ENCODE results near the gene PPP3CB. TPM values are rescaled to one million over a fixed set of nuclear protein-coding genes. Genes with fewer than 3 reads are reported as not detected.

The PPP3CB gene
- total and polyA plus RNA-seq, 2 experiments from 2014 or later: 17.9 to 38.5 TPM

DNA sequence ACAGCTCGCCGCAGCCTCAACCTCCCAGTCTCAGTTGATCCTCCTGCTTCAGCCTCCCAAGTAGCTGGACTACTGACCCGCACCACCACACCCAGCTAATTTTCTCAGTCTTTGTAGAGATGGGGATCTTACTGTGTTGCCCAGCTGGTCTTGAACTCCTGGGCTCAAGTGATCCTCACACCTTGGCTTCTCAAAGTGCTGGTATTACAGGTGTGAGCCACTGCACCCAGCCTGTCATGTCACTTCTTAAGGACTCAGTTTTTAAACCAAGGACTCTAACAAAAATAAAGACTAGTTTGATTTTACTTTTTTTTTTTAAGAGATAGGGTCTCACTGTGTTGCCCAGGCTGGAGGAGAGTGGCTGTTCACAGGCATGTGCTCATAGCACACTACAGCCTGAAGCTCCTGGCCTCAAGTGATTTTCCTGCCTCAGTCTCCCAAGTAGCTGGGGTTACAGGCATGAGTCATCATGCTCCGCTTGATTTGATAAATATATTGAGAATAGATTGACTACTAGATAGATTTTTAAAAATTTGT, 16.5 kb upstream of the PPP3CB start:
- H3K9me2 ChIP-seq (ENCODE audit: insufficient read depth): no peaks in the 10 kb centered on the region
- H3K4me3 ChIP-seq: no peak overlapping the region
- H3K4me2 ChIP-seq: no peak overlapping the region
- H3K79me2 ChIP-seq (replicated peaks; ENCODE audit: insufficient read depth): no peaks in the 10 kb centered on the region
- H3K27ac ChIP-seq (ENCODE audit: low read depth): no peak overlapping the region
- H2AFZ ChIP-seq: no peak overlapping the region
- H3K27me3 Mint-ChIP-seq (ENCODE audit: insufficient read depth, low read depth, poor library complexity): peaks cover 2% of the 10 kb centered on the region
- H3K27ac Mint-ChIP-seq: no peak overlapping the region
- no peaks in the 10 kb centered on the region for H3K9me3 Mint-ChIP-seq
- peaks cover 17% of the 10 kb centered on the region for H3K36me3 Mint-ChIP-seq (ENCODE audit: low read depth)
- H3K4me1 ChIP-seq (ENCODE audit: insufficient read depth): no peaks in the 10 kb centered on the region
- no peaks in the 10 kb centered on the region for H3K36me3 ChIP-seq (ENCODE audit: insufficient read depth)
- no peaks in the 10 kb centered on the region for H3K27me3 ChIP-seq (ENCODE audit: insufficient read depth)
- ATAC-seq (no peak), DNase-seq (ENCODE audit: low spot score) (no peak)
- no peaks in the 10 kb centered on the region for H4K20me1 ChIP-seq (replicated peaks; ENCODE audit: insufficient read depth)
- H3F3A ChIP-seq (replicated peaks; ENCODE audit: low read depth): no peaks in the 10 kb centered on the region
- H3K4me3 Mint-ChIP-seq: no peak overlapping the region
- no peaks in the 10 kb centered on the region for H3K4me1 Mint-ChIP-seq
- no peak for TF ChIP-seq ZNF114 (CRISPR knock-in tag; IDR thresholded peaks at IDR 0.05)
- TF ChIP-seq EZH2 (IDR thresholded peaks at IDR 0.05; ENCODE audit: low read depth, unreplicated experiment): no peak
- TF ChIP-seq, protein P1, sequence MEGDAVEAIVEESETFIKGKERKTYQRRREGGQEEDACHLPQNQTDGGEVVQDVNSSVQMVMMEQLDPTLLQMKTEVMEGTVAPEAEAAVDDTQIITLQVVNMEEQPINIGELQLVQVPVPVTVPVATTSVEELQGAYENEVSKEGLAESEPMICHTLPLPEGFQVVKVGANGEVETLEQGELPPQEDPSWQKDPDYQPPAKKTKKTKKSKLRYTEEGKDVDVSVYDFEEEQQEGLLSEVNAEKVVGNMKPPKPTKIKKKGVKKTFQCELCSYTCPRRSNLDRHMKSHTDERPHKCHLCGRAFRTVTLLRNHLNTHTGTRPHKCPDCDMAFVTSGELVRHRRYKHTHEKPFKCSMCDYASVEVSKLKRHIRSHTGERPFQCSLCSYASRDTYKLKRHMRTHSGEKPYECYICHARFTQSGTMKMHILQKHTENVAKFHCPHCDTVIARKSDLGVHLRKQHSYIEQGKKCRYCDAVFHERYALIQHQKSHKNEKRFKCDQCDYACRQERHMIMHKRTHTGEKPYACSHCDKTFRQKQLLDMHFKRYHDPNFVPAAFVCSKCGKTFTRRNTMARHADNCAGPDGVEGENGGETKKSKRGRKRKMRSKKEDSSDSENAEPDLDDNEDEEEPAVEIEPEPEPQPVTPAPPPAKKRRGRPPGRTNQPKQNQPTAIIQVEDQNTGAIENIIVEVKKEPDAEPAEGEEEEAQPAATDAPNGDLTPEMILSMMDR (conservative IDR thresholded peaks at IDR 0.05; ENCODE audit: low read depth in 2 of 2): no peak
- TF ChIP-seq, protein P2, sequence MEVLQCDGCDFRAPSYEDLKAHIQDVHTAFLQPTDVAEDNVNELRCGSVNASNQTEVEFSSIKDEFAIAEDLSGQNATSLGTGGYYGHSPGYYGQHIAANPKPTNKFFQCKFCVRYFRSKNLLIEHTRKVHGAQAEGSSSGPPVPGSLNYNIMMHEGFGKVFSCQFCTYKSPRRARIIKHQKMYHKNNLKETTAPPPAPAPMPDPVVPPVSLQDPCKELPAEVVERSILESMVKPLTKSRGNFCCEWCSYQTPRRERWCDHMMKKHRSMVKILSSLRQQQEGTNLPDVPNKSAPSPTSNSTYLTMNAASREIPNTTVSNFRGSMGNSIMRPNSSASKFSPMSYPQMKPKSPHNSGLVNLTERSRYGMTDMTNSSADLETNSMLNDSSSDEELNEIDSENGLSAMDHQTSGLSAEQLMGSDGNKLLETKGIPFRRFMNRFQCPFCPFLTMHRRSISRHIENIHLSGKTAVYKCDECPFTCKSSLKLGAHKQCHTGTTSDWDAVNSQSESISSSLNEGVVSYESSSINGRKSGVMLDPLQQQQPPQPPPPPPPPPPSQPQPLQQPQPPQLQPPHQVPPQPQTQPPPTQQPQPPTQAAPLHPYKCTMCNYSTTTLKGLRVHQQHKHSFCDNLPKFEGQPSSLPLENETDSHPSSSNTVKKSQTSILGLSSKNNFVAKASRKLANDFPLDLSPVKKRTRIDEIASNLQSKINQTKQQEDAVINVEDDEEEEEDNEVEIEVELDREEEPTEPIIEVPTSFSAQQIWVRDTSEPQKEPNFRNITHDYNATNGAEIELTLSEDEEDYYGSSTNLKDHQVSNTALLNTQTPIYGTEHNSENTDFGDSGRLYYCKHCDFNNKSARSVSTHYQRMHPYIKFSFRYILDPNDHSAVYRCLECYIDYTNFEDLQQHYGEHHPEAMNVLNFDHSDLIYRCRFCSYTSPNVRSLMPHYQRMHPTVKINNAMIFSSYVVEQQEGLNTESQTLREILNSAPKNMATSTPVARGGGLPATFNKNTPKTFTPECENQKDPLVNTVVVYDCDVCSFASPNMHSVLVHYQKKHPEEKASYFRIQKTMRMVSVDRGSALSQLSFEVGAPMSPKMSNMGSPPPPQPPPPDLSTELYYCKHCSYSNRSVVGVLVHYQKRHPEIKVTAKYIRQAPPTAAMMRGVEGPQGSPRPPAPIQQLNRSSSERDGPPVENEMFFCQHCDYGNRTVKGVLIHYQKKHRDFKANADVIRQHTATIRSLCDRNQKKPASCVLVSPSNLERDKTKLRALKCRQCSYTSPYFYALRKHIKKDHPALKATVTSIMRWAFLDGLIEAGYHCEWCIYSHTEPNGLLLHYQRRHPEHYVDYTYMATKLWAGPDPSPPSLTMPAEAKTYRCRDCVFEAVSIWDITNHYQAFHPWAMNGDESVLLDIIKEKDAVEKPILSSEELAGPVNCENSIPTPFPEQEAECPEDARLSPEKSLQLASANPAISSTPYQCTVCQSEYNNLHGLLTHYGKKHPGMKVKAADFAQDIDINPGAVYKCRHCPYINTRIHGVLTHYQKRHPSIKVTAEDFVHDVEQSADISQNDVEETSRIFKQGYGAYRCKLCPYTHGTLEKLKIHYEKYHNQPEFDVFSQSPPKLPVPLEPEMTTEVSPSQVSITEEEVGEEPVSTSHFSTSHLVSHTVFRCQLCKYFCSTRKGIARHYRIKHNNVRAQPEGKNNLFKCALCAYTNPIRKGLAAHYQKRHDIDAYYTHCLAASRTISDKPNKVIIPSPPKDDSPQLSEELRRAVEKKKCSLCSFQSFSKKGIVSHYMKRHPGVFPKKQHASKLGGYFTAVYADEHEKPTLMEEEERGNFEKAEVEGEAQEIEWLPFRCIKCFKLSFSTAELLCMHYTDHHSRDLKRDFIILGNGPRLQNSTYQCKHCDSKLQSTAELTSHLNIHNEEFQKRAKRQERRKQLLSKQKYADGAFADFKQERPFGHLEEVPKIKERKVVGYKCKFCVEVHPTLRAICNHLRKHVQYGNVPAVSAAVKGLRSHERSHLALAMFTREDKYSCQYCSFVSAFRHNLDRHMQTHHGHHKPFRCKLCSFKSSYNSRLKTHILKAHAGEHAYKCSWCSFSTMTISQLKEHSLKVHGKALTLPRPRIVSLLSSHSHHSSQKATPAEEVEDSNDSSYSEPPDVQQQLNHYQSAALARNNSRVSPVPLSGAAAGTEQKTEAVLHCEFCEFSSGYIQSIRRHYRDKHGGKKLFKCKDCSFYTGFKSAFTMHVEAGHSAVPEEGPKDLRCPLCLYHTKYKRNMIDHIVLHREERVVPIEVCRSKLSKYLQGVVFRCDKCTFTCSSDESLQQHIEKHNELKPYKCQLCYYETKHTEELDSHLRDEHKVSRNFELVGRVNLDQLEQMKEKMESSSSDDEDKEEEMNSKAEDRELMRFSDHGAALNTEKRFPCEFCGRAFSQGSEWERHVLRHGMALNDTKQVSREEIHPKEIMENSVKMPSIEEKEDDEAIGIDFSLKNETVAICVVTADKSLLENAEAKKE (CRISPR knock-in tag; IDR thresholded peaks at IDR 0.05): no peak
- no peak for TF ChIP-seq ZNF331 (CRISPR knock-in tag; IDR thresholded peaks at IDR 0.05; ENCODE audit: low read depth)
- TF ChIP-seq, protein P3, sequence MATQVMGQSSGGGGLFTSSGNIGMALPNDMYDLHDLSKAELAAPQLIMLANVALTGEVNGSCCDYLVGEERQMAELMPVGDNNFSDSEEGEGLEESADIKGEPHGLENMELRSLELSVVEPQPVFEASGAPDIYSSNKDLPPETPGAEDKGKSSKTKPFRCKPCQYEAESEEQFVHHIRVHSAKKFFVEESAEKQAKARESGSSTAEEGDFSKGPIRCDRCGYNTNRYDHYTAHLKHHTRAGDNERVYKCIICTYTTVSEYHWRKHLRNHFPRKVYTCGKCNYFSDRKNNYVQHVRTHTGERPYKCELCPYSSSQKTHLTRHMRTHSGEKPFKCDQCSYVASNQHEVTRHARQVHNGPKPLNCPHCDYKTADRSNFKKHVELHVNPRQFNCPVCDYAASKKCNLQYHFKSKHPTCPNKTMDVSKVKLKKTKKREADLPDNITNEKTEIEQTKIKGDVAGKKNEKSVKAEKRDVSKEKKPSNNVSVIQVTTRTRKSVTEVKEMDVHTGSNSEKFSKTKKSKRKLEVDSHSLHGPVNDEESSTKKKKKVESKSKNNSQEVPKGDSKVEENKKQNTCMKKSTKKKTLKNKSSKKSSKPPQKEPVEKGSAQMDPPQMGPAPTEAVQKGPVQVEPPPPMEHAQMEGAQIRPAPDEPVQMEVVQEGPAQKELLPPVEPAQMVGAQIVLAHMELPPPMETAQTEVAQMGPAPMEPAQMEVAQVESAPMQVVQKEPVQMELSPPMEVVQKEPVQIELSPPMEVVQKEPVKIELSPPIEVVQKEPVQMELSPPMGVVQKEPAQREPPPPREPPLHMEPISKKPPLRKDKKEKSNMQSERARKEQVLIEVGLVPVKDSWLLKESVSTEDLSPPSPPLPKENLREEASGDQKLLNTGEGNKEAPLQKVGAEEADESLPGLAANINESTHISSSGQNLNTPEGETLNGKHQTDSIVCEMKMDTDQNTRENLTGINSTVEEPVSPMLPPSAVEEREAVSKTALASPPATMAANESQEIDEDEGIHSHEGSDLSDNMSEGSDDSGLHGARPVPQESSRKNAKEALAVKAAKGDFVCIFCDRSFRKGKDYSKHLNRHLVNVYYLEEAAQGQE (IDR thresholded peaks at IDR 0.05; ENCODE audit: unreplicated experiment): no peak
- TF ChIP-seq NANOG (IDR thresholded peaks at IDR 0.05; ENCODE audit: borderline replicate concordance): no peak
- TF ChIP-seq STAT1 (IDR thresholded peaks at IDR 0.05; ENCODE audit: unreplicated experiment): no peak
- TF ChIP-seq CREB1 (CRISPR knock-in tag; IDR thresholded peaks at IDR 0.05; ENCODE audit: low read depth): no peak
- no peak for TF ChIP-seq JUNB (IDR thresholded peaks at IDR 0.05; ENCODE audit: unreplicated experiment)

All from GM23338 (cell line).